SU-DHL-6 (cell line): ENCODE data around the gene NUDC.

ENCODE experiments used
- EZH2phosphoT487 ChIP-seq: fragments of 200-600 bp; sonication (generic), shearing (Covaris generic); conservative IDR thresholded peaks from 2 replicates; pipeline ENCODE4 v1.6.1; 2018; ENCODE audit warnings: mild to moderate bottlenecking, antibody characterized with exemption, low read length, moderate library complexity, mixed read lengths
- TF ChIP-seq, protein P1 (sequence below): fragments of 200-600 bp; sonication (generic); IDR thresholded peaks from one replicate; pipeline ENCODE4 v1.5.1; 2017; ENCODE audit warnings: antibody characterized with exemption, mild to moderate bottlenecking, low read length, moderate library complexity; ENCODE audit not compliant: insufficient read depth, poor library complexity, severe bottlenecking

DNA sequence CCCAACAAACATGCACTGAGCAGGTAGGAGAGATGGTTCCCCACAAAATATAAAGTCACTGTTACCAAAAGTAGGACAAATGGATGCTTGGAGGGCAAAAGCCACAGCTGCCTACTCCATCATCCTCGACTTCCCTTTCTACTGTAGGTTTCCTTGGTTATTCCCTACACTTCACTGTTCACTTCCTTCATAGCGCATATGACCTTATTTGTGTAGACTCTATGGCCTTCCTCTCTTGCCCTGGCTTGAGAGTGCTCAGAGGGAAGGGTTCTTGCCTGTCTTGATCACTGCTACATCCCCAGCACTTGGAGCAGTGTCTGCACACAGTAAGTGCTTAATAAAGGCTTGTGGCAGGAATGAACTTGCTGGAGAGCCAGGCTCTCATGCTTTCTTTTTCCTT lies 57.4 kb downstream of the NUDC start:
- TF ChIP-seq, protein P1, sequence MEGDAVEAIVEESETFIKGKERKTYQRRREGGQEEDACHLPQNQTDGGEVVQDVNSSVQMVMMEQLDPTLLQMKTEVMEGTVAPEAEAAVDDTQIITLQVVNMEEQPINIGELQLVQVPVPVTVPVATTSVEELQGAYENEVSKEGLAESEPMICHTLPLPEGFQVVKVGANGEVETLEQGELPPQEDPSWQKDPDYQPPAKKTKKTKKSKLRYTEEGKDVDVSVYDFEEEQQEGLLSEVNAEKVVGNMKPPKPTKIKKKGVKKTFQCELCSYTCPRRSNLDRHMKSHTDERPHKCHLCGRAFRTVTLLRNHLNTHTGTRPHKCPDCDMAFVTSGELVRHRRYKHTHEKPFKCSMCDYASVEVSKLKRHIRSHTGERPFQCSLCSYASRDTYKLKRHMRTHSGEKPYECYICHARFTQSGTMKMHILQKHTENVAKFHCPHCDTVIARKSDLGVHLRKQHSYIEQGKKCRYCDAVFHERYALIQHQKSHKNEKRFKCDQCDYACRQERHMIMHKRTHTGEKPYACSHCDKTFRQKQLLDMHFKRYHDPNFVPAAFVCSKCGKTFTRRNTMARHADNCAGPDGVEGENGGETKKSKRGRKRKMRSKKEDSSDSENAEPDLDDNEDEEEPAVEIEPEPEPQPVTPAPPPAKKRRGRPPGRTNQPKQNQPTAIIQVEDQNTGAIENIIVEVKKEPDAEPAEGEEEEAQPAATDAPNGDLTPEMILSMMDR = no peak
- TF ChIP-seq EZH2phosphoT487 = no peak
